ENCODE results near the gene FANCL. TPM values are rescaled to one million over a fixed set of nuclear protein-coding genes. Genes with fewer than 3 reads are reported as not detected.

FANCL gene
- total and polyA plus RNA-seq, 9 of the 15 experiments (the other 6 are each of a cell fraction or from before 2014, with no cell fraction given) = 36.7 to 120 (median 58.5) TPM

GRCh38 chr2:58240670-58241545, at the start of gene FANCL (continued):
- TF ChIP-seq, protein P1, sequence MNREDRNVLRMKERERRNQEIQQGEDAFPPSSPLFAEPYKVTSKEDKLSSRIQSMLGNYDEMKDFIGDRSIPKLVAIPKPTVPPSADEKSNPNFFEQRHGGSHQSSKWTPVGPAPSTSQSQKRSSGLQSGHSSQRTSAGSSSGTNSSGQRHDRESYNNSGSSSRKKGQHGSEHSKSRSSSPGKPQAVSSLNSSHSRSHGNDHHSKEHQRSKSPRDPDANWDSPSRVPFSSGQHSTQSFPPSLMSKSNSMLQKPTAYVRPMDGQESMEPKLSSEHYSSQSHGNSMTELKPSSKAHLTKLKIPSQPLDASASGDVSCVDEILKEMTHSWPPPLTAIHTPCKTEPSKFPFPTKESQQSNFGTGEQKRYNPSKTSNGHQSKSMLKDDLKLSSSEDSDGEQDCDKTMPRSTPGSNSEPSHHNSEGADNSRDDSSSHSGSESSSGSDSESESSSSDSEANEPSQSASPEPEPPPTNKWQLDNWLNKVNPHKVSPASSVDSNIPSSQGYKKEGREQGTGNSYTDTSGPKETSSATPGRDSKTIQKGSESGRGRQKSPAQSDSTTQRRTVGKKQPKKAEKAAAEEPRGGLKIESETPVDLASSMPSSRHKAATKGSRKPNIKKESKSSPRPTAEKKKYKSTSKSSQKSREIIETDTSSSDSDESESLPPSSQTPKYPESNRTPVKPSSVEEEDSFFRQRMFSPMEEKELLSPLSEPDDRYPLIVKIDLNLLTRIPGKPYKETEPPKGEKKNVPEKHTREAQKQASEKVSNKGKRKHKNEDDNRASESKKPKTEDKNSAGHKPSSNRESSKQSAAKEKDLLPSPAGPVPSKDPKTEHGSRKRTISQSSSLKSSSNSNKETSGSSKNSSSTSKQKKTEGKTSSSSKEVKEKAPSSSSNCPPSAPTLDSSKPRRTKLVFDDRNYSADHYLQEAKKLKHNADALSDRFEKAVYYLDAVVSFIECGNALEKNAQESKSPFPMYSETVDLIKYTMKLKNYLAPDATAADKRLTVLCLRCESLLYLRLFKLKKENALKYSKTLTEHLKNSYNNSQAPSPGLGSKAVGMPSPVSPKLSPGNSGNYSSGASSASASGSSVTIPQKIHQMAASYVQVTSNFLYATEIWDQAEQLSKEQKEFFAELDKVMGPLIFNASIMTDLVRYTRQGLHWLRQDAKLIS (CRISPR knock-in tag; IDR thresholded peaks at IDR 0.05) = no peak
- no peak for TF ChIP-seq EGR1 (conservative IDR thresholded peaks at IDR 0.05)
- TF ChIP-seq MIER1 (IDR thresholded peaks at IDR 0.05; ENCODE audit: low read depth) = no peak
- 0 out of 2 replicates have a peak, but pooled peaks have one; percentile 7 for TF ChIP-seq ATF3 (IDR thresholded peaks at IDR 0.05)
- TF ChIP-seq ATF3 (CRISPR knock-in tag; conservative IDR thresholded peaks at IDR 0.05) = no peak
- peak; percentile 95 to 96 for TF ChIP-seq NRF1 (conservative IDR thresholded peaks at IDR 0.05 in 1 of 2, IDR thresholded peaks at IDR 0.05 in 1 of 2)
- TF ChIP-seq ZNF561 (CRISPR knock-in tag; conservative IDR thresholded peaks at IDR 0.05) = no peak
- TF ChIP-seq, protein P2, sequence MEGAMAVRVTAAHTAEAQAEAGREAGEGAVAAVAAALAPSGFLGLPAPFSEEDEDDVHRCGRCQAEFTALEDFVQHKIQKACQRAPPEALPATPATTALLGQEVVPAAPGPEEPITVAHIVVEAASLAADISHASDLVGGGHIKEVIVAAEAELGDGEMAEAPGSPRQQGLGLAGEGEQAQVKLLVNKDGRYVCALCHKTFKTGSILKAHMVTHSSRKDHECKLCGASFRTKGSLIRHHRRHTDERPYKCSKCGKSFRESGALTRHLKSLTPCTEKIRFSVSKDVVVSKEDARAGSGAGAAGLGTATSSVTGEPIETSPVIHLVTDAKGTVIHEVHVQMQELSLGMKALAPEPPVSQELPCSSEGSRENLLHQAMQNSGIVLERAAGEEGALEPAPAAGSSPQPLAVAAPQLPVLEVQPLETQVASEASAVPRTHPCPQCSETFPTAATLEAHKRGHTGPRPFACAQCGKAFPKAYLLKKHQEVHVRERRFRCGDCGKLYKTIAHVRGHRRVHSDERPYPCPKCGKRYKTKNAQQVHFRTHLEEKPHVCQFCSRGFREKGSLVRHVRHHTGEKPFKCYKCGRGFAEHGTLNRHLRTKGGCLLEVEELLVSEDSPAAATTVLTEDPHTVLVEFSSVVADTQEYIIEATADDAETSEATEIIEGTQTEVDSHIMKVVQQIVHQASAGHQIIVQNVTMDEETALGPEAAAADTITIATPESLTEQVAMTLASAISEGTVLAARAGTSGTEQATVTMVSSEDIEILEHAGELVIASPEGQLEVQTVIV (CRISPR knock-in tag; IDR thresholded peaks at IDR 0.05; ENCODE audit: borderline replicate concordance) = no peak
- TF ChIP-seq BRF2 (IDR thresholded peaks at IDR 0.05; ENCODE audit: borderline replicate concordance, insufficient read depth, insufficient read length) = no peak
- TF ChIP-seq DDX20 (tag; IDR thresholded peaks at IDR 0.05; ENCODE audit: low read depth) = no peak
- TF ChIP-seq SMAD2 (IDR thresholded peaks at IDR 0.05; ENCODE audit: low read depth, low read length) = no peak
- TF ChIP-seq ATF1 (CRISPR knock-in tag; IDR thresholded peaks at IDR 0.05) = no peak
- TF ChIP-seq ATF1 (tag; IDR thresholded peaks at IDR 0.05) = peak; percentile 56
- TF ChIP-seq, protein P3, sequence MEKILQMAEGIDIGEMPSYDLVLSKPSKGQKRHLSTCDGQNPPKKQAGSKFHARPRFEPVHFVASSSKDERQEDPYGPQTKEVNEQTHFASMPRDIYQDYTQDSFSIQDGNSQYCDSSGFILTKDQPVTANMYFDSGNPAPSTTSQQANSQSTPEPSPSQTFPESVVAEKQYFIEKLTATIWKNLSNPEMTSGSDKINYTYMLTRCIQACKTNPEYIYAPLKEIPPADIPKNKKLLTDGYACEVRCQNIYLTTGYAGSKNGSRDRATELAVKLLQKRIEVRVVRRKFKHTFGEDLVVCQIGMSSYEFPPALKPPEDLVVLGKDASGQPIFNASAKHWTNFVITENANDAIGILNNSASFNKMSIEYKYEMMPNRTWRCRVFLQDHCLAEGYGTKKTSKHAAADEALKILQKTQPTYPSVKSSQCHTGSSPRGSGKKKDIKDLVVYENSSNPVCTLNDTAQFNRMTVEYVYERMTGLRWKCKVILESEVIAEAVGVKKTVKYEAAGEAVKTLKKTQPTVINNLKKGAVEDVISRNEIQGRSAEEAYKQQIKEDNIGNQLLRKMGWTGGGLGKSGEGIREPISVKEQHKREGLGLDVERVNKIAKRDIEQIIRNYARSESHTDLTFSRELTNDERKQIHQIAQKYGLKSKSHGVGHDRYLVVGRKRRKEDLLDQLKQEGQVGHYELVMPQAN (IDR thresholded peaks at IDR 0.05; ENCODE audit: borderline replicate concordance) = peak; percentile 68; the same call in 1 of the 2 replicates

Data from K562 (cell line).